HG02970 (cell line): ENCODE measurements around the gene KRT33B.
"Not testable (repeated sequence)": the region's sequence is repeated elsewhere in the genome, so short reads cannot be mapped to it uniquely, and the experiment has no call there.

Source experiments
- ATAC-seq: cut with Tn5 transposase; IDR thresholded peaks from one replicate; pipeline ENCODE4 v1.9.1; 2021; ENCODE audit warnings: mild to moderate bottlenecking, moderate library complexity, moderate number of reproducible peaks; ENCODE audit not compliant: unreplicated experiment, low FRiP score

The KRT33B gene

DNA sequence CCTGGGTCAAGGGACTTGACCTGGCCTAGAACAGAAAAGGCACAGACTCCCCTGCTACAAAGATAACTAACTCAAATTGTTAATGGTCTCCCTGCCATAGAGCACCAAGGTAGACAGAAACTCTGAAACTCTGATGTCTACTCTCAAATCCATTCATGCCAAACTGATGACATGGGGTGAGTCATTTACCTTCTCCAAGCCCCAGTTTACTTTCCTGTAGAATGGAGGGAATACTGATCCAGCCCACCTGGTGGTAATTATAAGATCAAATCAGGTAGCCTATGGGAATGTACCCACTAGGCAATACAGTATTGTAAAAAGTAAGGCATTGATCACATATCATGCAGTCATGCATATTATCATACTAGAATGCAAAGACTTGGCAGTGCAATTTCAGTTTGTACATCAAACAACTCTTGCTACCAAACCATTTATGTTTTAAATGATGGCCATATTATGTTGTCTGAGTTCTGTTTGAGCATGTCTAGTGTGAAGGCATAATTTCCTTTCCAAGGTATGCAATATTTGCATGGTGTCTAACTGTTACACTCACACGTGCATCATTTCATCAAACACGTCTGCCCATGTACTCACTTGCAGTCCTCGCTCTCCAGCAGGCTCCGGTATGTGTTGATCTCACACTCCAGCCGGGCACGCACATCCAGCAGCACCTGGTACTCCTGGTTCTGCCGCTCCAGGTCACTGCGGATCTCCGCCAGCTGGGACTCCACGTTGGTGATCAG is 24.8 kb upstream of the KRT33B start:
- ATAC-seq, result no peak

GRCh38 chr17:41393826-41394225 is 24.2 kb upstream of the KRT33B start:
- ATAC-seq, result no peak

DNA sequence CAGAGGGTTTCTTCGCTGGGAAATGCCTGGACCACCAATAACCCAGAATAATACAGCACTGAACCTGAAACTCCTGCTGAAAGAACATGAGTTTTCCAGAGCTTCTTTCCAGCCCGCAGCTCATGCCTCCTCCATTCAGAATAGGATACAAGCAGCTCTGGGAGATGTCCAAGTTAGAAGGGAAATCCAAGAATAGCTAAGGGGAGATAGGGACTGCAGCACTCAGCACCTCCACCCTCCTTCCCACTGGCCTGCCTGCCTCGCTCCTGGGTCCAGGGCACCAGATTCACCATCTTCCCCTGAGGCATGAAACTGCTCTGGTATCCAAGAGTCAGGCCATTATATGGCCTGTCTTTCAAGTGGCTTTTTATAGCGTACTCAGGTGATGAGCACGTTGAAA is 23.7 kb upstream of the KRT33B start:
- no peak for ATAC-seq

DNA sequence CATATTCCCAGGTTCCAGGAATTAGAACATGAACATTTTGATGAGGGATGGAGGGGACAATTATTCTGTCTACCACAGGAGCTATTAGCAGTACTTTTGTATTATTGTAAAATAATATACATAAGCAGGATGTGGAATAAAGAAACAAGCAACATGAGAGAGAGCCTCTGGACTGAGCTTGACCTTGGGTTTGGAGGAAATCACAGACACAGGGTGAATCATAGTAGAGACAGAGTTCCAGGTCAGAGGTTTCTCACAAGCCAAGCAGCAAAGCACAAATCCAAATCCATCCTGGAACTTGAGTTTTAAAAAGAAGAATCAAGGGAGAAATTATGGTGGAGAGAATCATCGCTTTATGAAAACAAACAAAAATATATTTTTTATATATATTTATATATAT is 22.7 kb upstream of the KRT33B start:
- ATAC-seq, result no peak

- ATAC-seq, result no peak
Observed at GRCh38 chr17:41391535-41391934, 21.9 kb upstream of the KRT33B start.

DNA sequence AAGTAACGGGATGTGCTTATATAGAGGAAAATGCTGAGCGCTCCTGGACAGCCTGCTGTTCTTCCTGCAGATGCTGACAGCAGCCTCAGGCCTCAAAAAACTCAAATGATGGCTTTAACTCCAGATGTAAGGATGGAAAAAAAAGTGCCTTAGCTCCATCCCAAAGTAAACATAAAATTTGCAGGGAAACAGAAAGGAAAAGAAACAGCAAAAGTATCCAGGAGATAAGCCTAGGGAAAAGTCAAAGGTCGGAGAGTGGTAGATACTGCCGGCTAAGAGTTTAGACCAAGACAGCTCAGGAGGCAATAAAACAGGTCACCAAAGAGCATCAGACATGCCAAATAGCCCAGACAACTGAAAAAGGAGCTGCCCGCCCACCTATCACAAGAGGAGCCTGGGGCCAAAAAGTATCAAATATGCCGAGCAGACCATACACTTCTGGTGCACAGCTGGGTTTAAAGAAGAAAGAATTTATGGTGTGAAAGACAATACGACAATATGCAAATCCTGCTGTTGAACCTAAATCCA is 20.9 kb upstream of the KRT33B start:
- no peak for ATAC-seq

DNA sequence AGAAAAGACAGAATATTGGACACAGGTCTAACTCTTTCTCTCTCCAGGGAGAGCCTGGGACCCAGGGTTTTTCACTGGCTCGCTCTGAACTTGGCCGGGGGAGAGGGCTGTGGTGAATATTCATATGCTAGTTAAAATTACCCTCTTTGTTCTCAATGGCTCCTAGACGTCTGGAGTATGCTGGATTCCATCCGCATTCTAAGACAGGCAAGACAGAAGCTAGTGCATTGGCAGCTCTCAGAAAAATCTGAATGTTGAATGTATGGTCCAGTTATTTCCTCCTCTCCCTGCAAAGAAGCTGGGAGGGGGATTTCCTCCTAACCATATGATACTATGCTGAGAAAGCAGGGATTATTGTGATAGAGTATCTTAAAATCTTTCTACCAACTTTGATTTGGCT is 18.1 kb upstream of the KRT33B start:
- ATAC-seq, result no peak

- no peak for ATAC-seq
Observed at GRCh38 chr17:41386227-41386626, 16.6 kb upstream of the KRT33B start.

DNA sequence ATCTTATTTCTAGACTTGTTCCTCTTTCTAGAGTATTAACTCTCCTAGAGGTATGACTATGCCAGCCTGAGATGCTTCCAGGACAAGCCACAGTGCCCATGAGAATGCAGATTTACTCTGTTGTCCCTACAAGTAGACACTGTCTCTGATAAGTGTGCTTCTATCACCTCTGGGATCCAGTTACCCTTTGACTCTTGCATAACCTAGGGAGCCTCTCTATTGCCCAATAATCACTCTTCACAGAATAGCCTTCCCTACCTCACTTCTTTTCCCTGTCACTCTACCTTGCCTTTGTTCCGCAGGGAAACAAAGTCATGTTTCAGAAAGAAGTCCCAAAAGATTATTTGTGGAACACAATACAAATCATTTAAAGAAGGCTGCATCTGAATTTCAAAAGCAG is 14.1 kb upstream of the KRT33B start:
- no peak for ATAC-seq

- ATAC-seq, result no peak
Observed at GRCh38 chr17:41382394-41382793, 12.8 kb upstream of the KRT33B start.

GRCh38 chr17:41381943-41382342 is 12.3 kb upstream of the KRT33B start, which contains the start of gene KRT34:
Gene KRT34 (minus strand): TSS chr17:41382306. CDS start chr17:41382246, 60 bp downstream.
- not testable (repeated sequence) for ATAC-seq

DNA sequence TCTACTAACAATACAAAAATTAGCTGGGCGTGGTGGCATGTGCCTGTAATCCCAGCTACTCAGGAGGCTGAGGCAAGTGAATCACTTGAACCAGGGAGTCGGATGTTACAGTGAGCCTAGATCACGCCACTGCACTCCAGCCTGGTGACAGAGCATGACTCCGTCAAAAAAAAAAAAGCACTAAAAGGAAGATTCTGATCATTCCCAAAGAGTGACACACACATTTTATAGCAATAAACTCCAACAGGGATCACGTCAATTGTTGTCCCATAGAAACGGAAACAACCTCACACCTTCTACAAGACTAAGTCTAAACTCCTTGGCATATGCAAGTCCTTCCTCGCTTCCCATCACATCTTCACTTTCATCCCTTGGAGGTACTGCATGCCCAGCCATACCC is 10.5 kb upstream of the KRT33B start:
- not testable (repeated sequence) for ATAC-seq

GRCh38 chr17:41377546-41377945 is 7.9 kb upstream of the KRT33B start:
- no peak for ATAC-seq

DNA sequence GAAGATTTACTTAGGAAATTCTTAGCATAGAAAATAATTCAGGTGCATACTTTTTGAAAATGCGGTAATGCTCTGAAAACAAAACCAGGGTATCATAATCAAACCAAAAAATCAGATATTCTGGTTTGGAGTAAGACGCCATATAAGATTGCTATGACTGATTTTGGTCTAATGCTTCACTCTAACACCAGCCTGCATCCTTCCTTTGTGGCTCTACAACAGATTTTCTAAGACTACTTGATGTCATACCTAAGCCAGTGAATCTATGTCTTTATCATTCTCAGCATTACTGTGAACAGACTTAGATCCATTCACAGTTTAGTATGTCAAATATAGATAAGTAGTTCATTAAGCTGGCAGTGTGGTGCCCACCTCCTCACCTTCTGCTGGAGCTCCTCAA is 590 bp downstream of the KRT33B start:
- ATAC-seq, result no peak

- no peak for ATAC-seq
Observed at GRCh38 chr17:41367426-41368075, 2.1 kb downstream of the KRT33B start.

DNA sequence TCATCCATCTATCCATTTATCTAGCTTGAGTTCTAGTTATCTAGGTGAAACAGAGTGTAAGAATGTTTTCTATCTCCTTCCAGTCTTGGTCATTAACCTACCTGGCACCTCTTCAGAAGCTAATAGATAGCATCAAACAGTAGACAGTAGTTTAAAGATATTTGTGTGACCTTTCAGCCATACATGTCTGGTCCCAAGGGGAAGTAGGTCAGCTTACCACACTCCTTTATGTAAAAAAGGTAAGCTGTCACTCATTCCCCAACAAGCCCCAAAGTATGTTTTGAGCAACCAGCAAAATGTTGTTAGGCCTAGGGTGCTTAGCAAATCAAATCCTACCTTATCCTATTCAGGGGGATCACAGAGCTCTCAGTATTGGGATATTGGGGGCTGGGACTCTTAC is 3.5 kb downstream of the KRT33B start:
- ATAC-seq, result no peak

GRCh38 chr17:41363881-41364280 is 5.7 kb downstream of the KRT33B start:
- ATAC-seq, result no peak

DNA sequence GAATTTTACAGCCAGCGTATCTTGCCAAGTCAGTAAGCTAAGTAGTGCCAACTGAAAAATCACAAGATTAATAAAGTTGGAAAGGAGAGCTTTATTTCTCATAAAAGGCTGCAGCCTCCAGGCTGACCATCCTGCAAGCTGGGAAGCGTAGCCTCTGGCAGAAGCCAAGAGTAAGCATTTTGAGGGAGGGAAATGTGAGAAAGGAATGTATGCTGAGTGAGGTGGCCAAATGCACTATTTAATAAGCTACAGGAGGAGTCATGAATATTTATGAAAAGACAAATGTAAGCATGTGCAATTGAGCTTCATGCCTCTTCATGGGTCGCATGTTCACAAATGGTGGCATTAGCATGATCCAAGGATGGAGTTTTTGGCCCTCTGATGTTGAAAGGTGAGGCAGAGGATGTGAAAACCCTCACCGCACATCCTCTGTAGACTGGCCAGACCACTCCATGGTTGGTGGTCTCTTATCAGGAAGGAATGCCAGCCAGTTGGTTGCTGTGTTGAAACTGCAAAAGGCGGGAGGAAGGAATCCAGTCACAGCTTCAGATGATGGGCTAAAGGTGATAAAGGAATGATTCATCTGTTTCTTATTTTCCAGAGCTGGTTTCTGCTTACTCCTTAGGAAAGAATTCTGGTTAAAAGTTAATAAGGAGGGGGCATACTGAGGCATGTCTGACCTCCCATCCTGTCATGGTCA is 9.2 kb downstream of the KRT33B start:
- no peak for ATAC-seq

DNA sequence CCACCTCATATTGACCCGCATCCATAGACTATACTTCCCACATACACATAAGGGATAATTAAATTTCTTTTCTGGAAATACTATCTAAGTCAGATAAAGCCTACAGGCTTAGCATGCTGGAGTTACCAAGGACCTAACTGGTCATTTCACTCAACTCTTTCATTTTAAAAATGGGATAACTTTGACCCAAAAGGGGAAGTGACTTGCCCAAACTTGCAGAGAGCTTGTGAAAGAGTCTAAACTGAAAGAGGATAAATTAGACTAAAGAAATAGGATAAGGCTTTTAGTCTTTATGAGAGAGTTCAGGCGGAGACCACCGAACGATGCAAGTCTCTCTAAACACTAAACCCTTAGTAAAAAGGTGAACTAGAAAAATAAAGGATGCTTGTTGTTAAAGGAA is 15.1 kb downstream of the KRT33B start:
- no peak for ATAC-seq

- no peak for ATAC-seq
Observed at GRCh38 chr17:41352597-41353366, 16.8 kb downstream of the KRT33B start.

DNA sequence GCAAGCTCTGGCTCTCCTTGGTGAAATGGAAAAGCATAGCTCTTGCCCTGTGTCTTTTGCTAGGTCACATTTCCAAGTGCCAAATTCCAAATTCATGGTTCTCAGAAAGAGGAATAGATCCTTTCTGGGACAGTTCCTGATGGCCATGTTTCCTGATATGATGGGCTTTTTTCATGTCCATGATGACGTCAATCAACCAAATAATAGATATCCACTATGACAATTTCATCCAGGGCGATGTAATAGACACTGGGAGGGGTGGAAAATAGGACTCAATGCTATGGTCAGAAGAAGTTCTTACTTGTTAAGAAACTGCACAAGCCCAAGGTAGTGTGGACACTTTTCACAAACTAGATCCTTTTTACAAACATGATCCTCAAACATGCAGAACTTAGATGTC is 18.4 kb downstream of the KRT33B start:
- no peak for ATAC-seq
